ENCODE measurements around the gene PRKCB. TPM values are rescaled to one million over a fixed set of nuclear protein-coding genes. Genes with fewer than 3 reads are reported as not detected.

The PRKCB gene
- total RNA-seq, 4 donors from 2014 or later = 2.0 to 8.6 (median 4.0) TPM

DNA sequence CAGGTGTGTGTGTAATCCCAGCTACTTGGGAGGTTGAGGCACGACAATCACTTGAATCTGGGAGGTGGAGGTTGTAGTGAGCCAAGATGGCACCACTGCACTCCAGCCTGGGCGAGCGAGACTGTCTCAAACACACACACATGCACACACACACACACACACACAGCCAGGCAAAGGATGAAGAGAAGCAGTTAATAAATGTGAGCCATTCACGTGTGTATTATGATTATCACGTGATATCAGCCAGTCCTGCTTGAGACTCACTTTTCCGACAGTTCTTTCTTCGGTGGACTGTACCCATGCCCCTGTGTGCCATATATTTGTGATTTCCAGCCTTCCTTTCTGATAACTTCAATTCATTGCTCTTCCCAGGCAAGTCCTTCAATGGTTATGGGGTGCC, 119.3 kb downstream of the PRKCB start:
- Histone ChIP-seq H3K4me1 (no peaks in the 10 kb centered on the region), H3K36me3 (no peaks in the 10 kb centered on the region), H3K4me3 (replicated peaks in 1 of 3) (no peak overlapping the region), H3K9me3 (no peaks in the 10 kb centered on the region), H3K27me3 (no peaks in the 10 kb centered on the region), H3K27ac (no peak overlapping the region)
- TF ChIP-seq POLR2A (IDR thresholded peaks at IDR 0.05) = no peak
- TF ChIP-seq, protein P1, sequence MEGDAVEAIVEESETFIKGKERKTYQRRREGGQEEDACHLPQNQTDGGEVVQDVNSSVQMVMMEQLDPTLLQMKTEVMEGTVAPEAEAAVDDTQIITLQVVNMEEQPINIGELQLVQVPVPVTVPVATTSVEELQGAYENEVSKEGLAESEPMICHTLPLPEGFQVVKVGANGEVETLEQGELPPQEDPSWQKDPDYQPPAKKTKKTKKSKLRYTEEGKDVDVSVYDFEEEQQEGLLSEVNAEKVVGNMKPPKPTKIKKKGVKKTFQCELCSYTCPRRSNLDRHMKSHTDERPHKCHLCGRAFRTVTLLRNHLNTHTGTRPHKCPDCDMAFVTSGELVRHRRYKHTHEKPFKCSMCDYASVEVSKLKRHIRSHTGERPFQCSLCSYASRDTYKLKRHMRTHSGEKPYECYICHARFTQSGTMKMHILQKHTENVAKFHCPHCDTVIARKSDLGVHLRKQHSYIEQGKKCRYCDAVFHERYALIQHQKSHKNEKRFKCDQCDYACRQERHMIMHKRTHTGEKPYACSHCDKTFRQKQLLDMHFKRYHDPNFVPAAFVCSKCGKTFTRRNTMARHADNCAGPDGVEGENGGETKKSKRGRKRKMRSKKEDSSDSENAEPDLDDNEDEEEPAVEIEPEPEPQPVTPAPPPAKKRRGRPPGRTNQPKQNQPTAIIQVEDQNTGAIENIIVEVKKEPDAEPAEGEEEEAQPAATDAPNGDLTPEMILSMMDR (IDR thresholded peaks at IDR 0.05) = no peak
- no peak for DNase-seq
- 77 to 78% methylated on average over 7 of the region's 7 CpGs for whole genome bisulfite sequencing, 2 donors
- intact Hi-C loops (cut with DNase I) = no loop called here

DNA sequence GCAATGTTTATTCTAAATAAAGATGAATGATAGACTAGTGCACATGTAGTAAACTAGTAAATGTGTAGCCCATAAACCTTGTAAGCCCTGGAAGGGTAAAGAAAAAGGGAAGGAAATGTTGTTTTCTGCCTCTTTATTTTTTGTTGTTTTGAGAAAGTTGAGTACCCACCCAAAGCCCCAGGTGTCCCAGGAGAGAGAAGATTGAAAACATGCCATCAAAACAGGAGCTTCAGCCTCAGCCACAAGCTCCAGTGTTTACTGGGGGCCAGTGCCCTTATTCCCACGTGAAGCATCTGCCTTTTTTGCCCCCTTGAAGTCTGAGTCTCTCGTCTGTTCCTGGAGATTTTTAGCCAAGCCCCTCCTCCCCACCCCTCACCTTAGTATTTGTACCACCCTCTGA, 121.5 kb downstream of the PRKCB start:
- no peak for DNase-seq
- Histone ChIP-seq H3K4me1 (no peaks in the 10 kb centered on the region), H3K36me3 (no peaks in the 10 kb centered on the region), H3K9me3 (no peaks in the 10 kb centered on the region), H3K27ac (no peak overlapping the region), H3K4me3 (replicated peaks in 1 of 3) (no peak overlapping the region), H3K27me3 (no peaks in the 10 kb centered on the region)
- intact Hi-C loops (cut with DNase I) = no loop called here
- TF ChIP-seq POLR2A (IDR thresholded peaks at IDR 0.05) = no peak
- TF ChIP-seq, protein P1 (IDR thresholded peaks at IDR 0.05) = no peak
- 46 to 61% methylated on average over 2 of the region's 2 CpGs for WGBS, 2 donors

DNA sequence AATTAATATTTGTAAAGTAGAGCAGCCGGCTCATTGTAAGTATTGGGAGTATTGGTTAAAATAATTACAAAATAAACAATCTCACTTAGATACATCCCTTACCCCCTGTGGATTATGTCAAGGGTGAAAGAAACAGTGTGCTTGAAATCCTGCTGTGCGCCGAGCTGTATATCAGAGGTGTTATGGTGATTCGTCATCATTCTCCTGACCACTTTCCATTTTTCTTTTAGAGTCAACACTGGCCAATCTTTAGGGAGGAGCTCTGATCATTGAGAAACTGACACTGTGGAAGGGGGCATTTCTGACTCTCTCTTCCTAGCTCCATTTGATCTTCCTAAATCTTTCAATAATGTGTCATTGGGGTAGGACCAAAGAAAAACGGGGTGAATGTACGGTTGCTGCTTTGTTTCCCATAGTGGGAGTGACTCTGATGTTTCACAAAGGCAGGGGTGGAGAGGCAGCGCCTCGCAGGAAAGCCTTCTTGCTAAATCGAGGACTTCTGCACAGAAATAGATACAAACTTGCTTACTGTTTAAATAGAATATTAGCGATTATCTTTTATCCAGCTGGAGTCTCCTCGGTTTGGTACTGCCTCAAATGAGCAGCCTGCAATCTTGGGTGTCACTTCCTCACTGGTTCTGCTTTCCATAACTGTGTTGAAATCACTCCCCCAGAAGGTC, 123.4 kb downstream of the PRKCB start:
- Histone ChIP-seq H3K9me3 (no peaks in the 10 kb centered on the region), H3K4me3 (replicated peaks in 1 of 3) (no peak overlapping the region), H3K27ac (no peak overlapping the region), H3K4me1 (no peaks in the 10 kb centered on the region), H3K27me3 (no peaks in the 10 kb centered on the region), H3K36me3 (no peaks in the 10 kb centered on the region)
- TF ChIP-seq, protein P1 (IDR thresholded peaks at IDR 0.05) = no peak
- no peak for TF ChIP-seq POLR2A (IDR thresholded peaks at IDR 0.05)
- intact Hi-C loops (cut with DNase I) = no loop called here
- no peak for DNase-seq
- WGBS, 2 donors = 71 to 80% methylated on average over 11 of the region's 11 CpGs

DNA sequence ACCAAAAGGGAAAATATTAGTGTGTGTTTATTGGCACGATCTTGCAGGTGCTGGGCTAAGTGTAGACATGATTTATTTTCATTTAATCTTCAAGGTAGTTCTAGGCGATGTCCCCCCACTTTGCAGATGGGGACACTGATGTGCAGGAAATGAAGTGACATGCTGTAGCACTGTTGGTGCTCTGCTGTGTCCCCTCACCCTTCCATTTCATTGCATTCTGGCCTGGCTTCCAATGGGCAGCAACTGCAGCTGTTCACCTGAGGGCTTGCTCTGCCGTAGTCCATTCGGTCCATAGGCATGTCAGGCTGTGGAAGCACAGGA, 123.9 kb downstream of the PRKCB start:
- WGBS, 2 donors = 81 to 88% methylated on average over 4 of the region's 4 CpGs

More for the DNA sequence above, 123.9 kb downstream of the PRKCB start:
- Histone ChIP-seq H3K9me3 (no peaks in the 10 kb centered on the region), H3K36me3 (no peaks in the 10 kb centered on the region), H3K27ac (no peak overlapping the region), H3K4me1 (no peaks in the 10 kb centered on the region), H3K4me3 (replicated peaks in 1 of 3) (no peak overlapping the region), H3K27me3 (no peaks in the 10 kb centered on the region)
- TF ChIP-seq POLR2A (IDR thresholded peaks at IDR 0.05) = no peak
- TF ChIP-seq, protein P1 (IDR thresholded peaks at IDR 0.05) = no peak
- DNase-seq = no peak
- intact Hi-C loops (cut with DNase I) = no loop called here

Measured in thyroid gland (tissue), 4 donors.